HCT116 (cell line): ENCODE results near the gene WNT9A.

Source experiments
- CBX3 ChIP-seq: IDR thresholded peaks from 2 replicates; pipeline ENCODE4 v1.6.1; 2012; ENCODE audit warnings: low read depth
- CTCF ChIP-seq, 3 experiments: fragments of 200-600 bp in 1 of 3; sonication (generic) in 1 of 3; IDR thresholded peaks in 2 of 3; conservative IDR thresholded peaks in 1 of 3; 2 replicates each; pipeline ENCODE4 v1.5.1; 2012 to 2017; ENCODE audit warnings: low read depth in 2 of 3, low read length in 2 of 3, antibody characterized with exemption in 1 of 3, borderline replicate concordance in 1 of 3, control low read depth in 1 of 3, mild to moderate bottlenecking in 1 of 3, mixed read lengths in 1 of 3, mixed run types in 1 of 3, moderate library complexity in 1 of 3; ENCODE audit not compliant: insufficient read depth in 1 of 3
- EZH2 ChIP-seq: fragments of 200-600 bp; sonication (generic); IDR thresholded peaks from 2 replicates; pipeline ENCODE4 v1.6.1; 2017; ENCODE audit warnings: antibody characterized with exemption, mixed run types
- JUND ChIP-seq: IDR thresholded peaks from 2 replicates; pipeline ENCODE4 v1.6.1; 2012
- MAX ChIP-seq: IDR thresholded peaks from 2 replicates; pipeline ENCODE4 v1.6.1; 2012
- POLR2A ChIP-seq: IDR thresholded peaks from 2 replicates; pipeline ENCODE4 v1.7.0; 2011; ENCODE audit warnings: borderline replicate concordance; ENCODE audit not compliant: insufficient read depth, insufficient read length; ENCODE audit errors: extremely low read depth
- POLR2AphosphoS5 ChIP-seq: IDR thresholded peaks from 2 replicates; pipeline ENCODE4 v1.6.1; 2011; ENCODE audit warnings: mild to moderate bottlenecking, low read depth, low read length, moderate library complexity
- REST ChIP-seq: IDR thresholded peaks from 2 replicates; pipeline ENCODE4 v1.6.1; 2012; ENCODE audit warnings: low read depth
- SP1 ChIP-seq: IDR thresholded peaks from 2 replicates; pipeline ENCODE4 v1.6.1; 2012; ENCODE audit warnings: low read depth
- ZFX ChIP-seq: fragments of 450-650 bp; IDR thresholded peaks from 2 replicates; pipeline ENCODE4 v1.6.1; 2017

- TF ChIP-seq ZFX (no peak), EZH2 (no peak), CTCF (IDR thresholded peaks at IDR 0.05 in 2 of 3, conservative IDR thresholded peaks at IDR 0.05 in 1 of 3; ENCODE audit: borderline replicate concordance in 1 of 3, insufficient read depth in 1 of 3, low read depth in 2 of 3, low read length in 2 of 3) (no peak), SP1 (no peak), REST (no peak), CBX3 (no peak), POLR2AphosphoS5 (no peak), POLR2A (no peak), MAX (no peak), JUND (no peak)
These were observed 55.7 kb downstream of the WNT9A start for GRCh38 chr1:227891955-227892488.
